ENCODE data around the gene AR.

The AR gene

DNA sequence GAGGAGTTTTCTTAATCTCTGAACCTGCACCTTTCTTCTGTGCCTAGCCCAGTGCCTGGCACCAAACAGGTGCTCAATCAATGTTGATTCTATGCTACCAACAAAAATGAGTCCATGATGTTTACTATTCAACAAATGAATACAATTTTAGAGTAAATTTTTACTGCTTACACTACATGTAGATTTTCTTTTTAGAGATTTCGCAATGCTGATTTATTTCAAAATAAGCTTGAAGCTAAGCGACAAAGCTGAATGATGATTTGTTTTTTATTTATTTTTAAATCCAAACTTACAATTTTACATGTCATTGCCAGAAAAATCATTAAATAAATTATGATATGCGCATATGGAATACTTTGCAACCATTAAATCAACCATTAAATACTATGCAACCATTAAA, 55.7 kb downstream of the AR start:
- no peak overlapping the region for H3K23ac ChIP-seq (ENCODE audit: low read length)
- H3K9ac ChIP-seq (ENCODE audit: low read length) = no peak overlapping the region
- H3K18ac ChIP-seq (ENCODE audit: low read length) = no peak overlapping the region
- H4K5ac ChIP-seq (ENCODE audit: low read length) = no peak overlapping the region
- no peak overlapping the region for H4K8ac ChIP-seq (ENCODE audit: low read depth, low read length)
- H3K4ac ChIP-seq (ENCODE audit: low read depth, low read length) = no peak overlapping the region
- H3K4me3 ChIP-seq (ENCODE audit: low read length) = no peak overlapping the region
- H2BK120ac ChIP-seq (ENCODE audit: low read depth, low read length) = no peak overlapping the region
- H2AK5ac ChIP-seq (ENCODE audit: low read length) = no peak overlapping the region
- H3K4me2 ChIP-seq (ENCODE audit: low read length) = no peak overlapping the region
- H3K79me2 ChIP-seq (ENCODE audit: control insufficient read depth, insufficient read depth, low read length) = no peaks in the 10 kb centered on the region
- DNase-seq = no peak
- H3K27me3 ChIP-seq (ENCODE audit: insufficient read depth, low read length, poor library complexity) = no peaks in the 10 kb centered on the region
- no peaks in the 10 kb centered on the region for H3K79me1 ChIP-seq (ENCODE audit: low read length)
- WGBS (ENCODE audit: extremely low coverage, insufficient coverage, low lambda C conversion rate) = no CpG with 5 or more reads among the region's 3 CpGs
- H3K27ac ChIP-seq (ENCODE audit: low read depth, low read length) = no peak overlapping the region
- H2BK5ac ChIP-seq (ENCODE audit: low read length) = no peak overlapping the region
- no peak overlapping the region for H2BK15ac ChIP-seq (replicated peaks; ENCODE audit: low read depth)
- H3K4me1 ChIP-seq (ENCODE audit: control insufficient read depth, low read depth, low read length) = no peaks in the 10 kb centered on the region
- H3K36me3 ChIP-seq (ENCODE audit: control insufficient read depth, insufficient read depth, low read length) = no peaks in the 10 kb centered on the region
- H3K56ac ChIP-seq (ENCODE audit: low read length) = no peak overlapping the region

- no peak overlapping the region for H3K4me3 ChIP-seq (ENCODE audit: low read length)
- H3K79me1 ChIP-seq (ENCODE audit: low read length) = no peaks in the 10 kb centered on the region
- H3K23ac ChIP-seq (ENCODE audit: low read length) = no peak overlapping the region
- H3K4me1 ChIP-seq (ENCODE audit: control insufficient read depth, low read depth, low read length) = no peaks in the 10 kb centered on the region
- no peak overlapping the region for H4K5ac ChIP-seq (ENCODE audit: low read length)
- no peak overlapping the region for H3K4me2 ChIP-seq (ENCODE audit: low read length)
- H2BK120ac ChIP-seq (ENCODE audit: low read depth, low read length) = no peak overlapping the region
- no peak overlapping the region for H3K18ac ChIP-seq (ENCODE audit: low read length)
- H3K79me2 ChIP-seq (ENCODE audit: control insufficient read depth, insufficient read depth, low read length) = no peaks in the 10 kb centered on the region
- H3K27me3 ChIP-seq (ENCODE audit: insufficient read depth, low read length, poor library complexity) = no peaks in the 10 kb centered on the region
- H3K9ac ChIP-seq (ENCODE audit: low read length) = no peak overlapping the region
- H2AK5ac ChIP-seq (ENCODE audit: low read length) = no peak overlapping the region
- no peak for DNase-seq
- no CpG with 5 or more reads among the region's 1 CpG for WGBS (ENCODE audit: extremely low coverage, insufficient coverage, low lambda C conversion rate)
- no peak overlapping the region for H2BK5ac ChIP-seq (ENCODE audit: low read length)
- H3K56ac ChIP-seq (ENCODE audit: low read length) = no peak overlapping the region
- H4K8ac ChIP-seq (ENCODE audit: low read depth, low read length) = no peak overlapping the region
- H3K4ac ChIP-seq (ENCODE audit: low read depth, low read length) = no peak overlapping the region
- H3K27ac ChIP-seq (ENCODE audit: low read depth, low read length) = no peak overlapping the region
- no peaks in the 10 kb centered on the region for H3K36me3 ChIP-seq (ENCODE audit: control insufficient read depth, insufficient read depth, low read length)
- no peak overlapping the region for H2BK15ac ChIP-seq (replicated peaks; ENCODE audit: low read depth)
Measured at GRCh38 chrX:67601771-67602170, 58.0 kb downstream of the AR start.

DNA sequence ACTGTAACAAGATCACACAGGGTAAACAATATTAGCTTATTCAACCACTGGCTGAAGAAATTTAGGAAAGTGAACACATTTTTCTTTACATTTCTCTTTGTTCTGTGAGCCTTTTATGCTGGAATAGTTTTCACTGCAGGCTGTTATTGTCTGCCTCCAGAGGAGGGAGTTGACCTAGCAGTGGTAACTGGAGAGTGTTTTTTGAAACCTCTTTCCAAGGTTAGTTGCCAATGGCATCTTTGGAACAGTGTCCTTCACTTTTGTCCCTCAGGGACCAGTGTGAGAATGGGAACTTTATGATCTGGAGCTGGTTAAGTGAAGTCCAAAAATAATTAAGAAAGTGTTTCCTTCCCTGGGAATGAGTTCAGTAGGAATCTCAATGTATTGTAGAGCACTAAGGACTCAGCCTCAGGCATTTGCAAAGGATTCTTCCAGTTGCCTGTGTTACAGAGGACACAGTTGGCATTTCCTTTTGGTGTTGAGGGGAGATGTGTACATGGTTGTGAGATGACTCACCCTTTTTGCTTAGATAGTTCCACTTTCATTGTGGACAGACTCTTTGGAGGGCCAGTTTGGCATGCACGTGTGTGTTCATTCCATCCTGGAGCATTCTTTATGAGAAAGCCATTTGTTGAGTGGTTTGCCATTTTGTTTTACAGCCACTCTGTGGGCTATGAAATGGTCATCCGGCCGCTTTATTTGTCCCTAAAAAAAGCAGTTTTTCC, 61.3 kb downstream of the AR start:
- H3K4me3 ChIP-seq (ENCODE audit: low read length) = no peak overlapping the region
- peak; percentile 79 for DNase-seq
- no peak overlapping the region for H3K18ac ChIP-seq (ENCODE audit: low read length)
- H3K79me1 ChIP-seq (ENCODE audit: low read length) = no peaks in the 10 kb centered on the region
- WGBS (ENCODE audit: extremely low coverage, insufficient coverage, low lambda C conversion rate) = no CpG with 5 or more reads among the region's 3 CpGs
- H4K8ac ChIP-seq (ENCODE audit: low read depth, low read length) = no peak overlapping the region
- no peaks in the 10 kb centered on the region for H3K36me3 ChIP-seq (ENCODE audit: control insufficient read depth, insufficient read depth, low read length)
- H2BK15ac ChIP-seq (replicated peaks; ENCODE audit: low read depth) = no peak overlapping the region
- H3K4me2 ChIP-seq (ENCODE audit: low read length) = no peak overlapping the region
- no peak overlapping the region for H2AK5ac ChIP-seq (ENCODE audit: low read length)
- H3K23ac ChIP-seq (ENCODE audit: low read length) = no peak overlapping the region
- no peak overlapping the region for H2BK120ac ChIP-seq (ENCODE audit: low read depth, low read length)
- no peak overlapping the region for H3K9ac ChIP-seq (ENCODE audit: low read length)
- no peaks in the 10 kb centered on the region for H3K79me2 ChIP-seq (ENCODE audit: control insufficient read depth, insufficient read depth, low read length)
- H3K27ac ChIP-seq (ENCODE audit: low read depth, low read length) = no peak overlapping the region
- H3K4ac ChIP-seq (ENCODE audit: low read depth, low read length) = no peak overlapping the region
- no peak overlapping the region for H4K5ac ChIP-seq (ENCODE audit: low read length)
- H3K27me3 ChIP-seq (ENCODE audit: insufficient read depth, low read length, poor library complexity) = no peaks in the 10 kb centered on the region
- H3K4me1 ChIP-seq (ENCODE audit: control insufficient read depth, low read depth, low read length) = no peaks in the 10 kb centered on the region
- H3K56ac ChIP-seq (ENCODE audit: low read length) = no peak overlapping the region
- no peak overlapping the region for H2BK5ac ChIP-seq (ENCODE audit: low read length)

DNA sequence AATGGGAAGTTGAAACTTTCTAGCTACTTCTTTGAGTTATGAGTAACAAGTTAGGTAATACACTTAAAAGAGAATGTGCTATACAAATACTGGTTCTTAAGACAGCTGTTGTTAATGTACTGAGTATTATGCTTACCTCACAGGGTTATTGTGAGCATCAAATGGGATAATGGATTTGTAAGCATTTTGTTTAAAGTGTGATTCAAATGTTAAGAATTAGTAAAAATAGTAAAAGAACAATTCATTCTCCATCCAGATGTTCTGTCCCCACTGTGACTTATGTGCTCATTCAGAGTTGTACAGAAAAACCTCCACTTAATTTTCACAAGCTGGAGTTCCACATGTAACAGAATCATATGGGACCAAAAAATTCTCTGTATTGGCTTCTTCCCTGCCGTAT, 63.6 kb downstream of the AR start:
- H3K36me3 ChIP-seq (ENCODE audit: control insufficient read depth, insufficient read depth, low read length) = no peaks in the 10 kb centered on the region
- no peak overlapping the region for H3K9ac ChIP-seq (ENCODE audit: low read length)
- no peak overlapping the region for H3K18ac ChIP-seq (ENCODE audit: low read length)
- H3K27ac ChIP-seq (ENCODE audit: low read depth, low read length) = no peak overlapping the region
- no peaks in the 10 kb centered on the region for H3K4me1 ChIP-seq (ENCODE audit: control insufficient read depth, low read depth, low read length)
- no peak overlapping the region for H3K56ac ChIP-seq (ENCODE audit: low read length)
- H2BK5ac ChIP-seq (ENCODE audit: low read length) = no peak overlapping the region
- no peaks in the 10 kb centered on the region for H3K79me1 ChIP-seq (ENCODE audit: low read length)
- no CpG with 5 or more reads among the region's 1 CpG for WGBS (ENCODE audit: extremely low coverage, insufficient coverage, low lambda C conversion rate)
- H2BK15ac ChIP-seq (replicated peaks; ENCODE audit: low read depth) = no peak overlapping the region
- H3K4me3 ChIP-seq (ENCODE audit: low read length) = no peak overlapping the region
- H3K4ac ChIP-seq (ENCODE audit: low read depth, low read length) = no peak overlapping the region
- H4K8ac ChIP-seq (ENCODE audit: low read depth, low read length) = no peak overlapping the region
- no peak overlapping the region for H2BK120ac ChIP-seq (ENCODE audit: low read depth, low read length)
- no peaks in the 10 kb centered on the region for H3K79me2 ChIP-seq (ENCODE audit: control insufficient read depth, insufficient read depth, low read length)
- H3K27me3 ChIP-seq (ENCODE audit: insufficient read depth, low read length, poor library complexity) = no peaks in the 10 kb centered on the region
- no peak for DNase-seq
- no peak overlapping the region for H4K5ac ChIP-seq (ENCODE audit: low read length)
- H3K23ac ChIP-seq (ENCODE audit: low read length) = no peak overlapping the region
- no peak overlapping the region for H2AK5ac ChIP-seq (ENCODE audit: low read length)
- no peak overlapping the region for H3K4me2 ChIP-seq (ENCODE audit: low read length)

- H3K4me3 ChIP-seq (ENCODE audit: low read length) = no peak overlapping the region
- no peak overlapping the region for H3K56ac ChIP-seq (ENCODE audit: low read length)
- no peak overlapping the region for H2BK15ac ChIP-seq (replicated peaks; ENCODE audit: low read depth)
- no peak overlapping the region for H2BK5ac ChIP-seq (ENCODE audit: low read length)
- H3K79me2 ChIP-seq (ENCODE audit: control insufficient read depth, insufficient read depth, low read length) = no peaks in the 10 kb centered on the region
- H3K36me3 ChIP-seq (ENCODE audit: control insufficient read depth, insufficient read depth, low read length) = no peaks in the 10 kb centered on the region
- H4K5ac ChIP-seq (ENCODE audit: low read length) = no peak overlapping the region
- no peak overlapping the region for H3K4ac ChIP-seq (ENCODE audit: low read depth, low read length)
- no peak overlapping the region for H2BK120ac ChIP-seq (ENCODE audit: low read depth, low read length)
- no peak overlapping the region for H2AK5ac ChIP-seq (ENCODE audit: low read length)
- no peaks in the 10 kb centered on the region for H3K4me1 ChIP-seq (ENCODE audit: control insufficient read depth, low read depth, low read length)
- H3K79me1 ChIP-seq (ENCODE audit: low read length) = no peaks in the 10 kb centered on the region
- H3K27me3 ChIP-seq (ENCODE audit: insufficient read depth, low read length, poor library complexity) = no peaks in the 10 kb centered on the region
- H3K18ac ChIP-seq (ENCODE audit: low read length) = no peak overlapping the region
- no peak overlapping the region for H3K27ac ChIP-seq (ENCODE audit: low read depth, low read length)
- WGBS (ENCODE audit: extremely low coverage, insufficient coverage, low lambda C conversion rate) = no CpG with 5 or more reads among the region's 1 CpG
- H3K4me2 ChIP-seq (ENCODE audit: low read length) = no peak overlapping the region
- no peak overlapping the region for H3K9ac ChIP-seq (ENCODE audit: low read length)
- H3K23ac ChIP-seq (ENCODE audit: low read length) = no peak overlapping the region
- H4K8ac ChIP-seq (ENCODE audit: low read depth, low read length) = no peak overlapping the region
- DNase-seq = no peak
Measured at GRCh38 chrX:67610282-67610681, 66.5 kb downstream of the AR start.

DNA sequence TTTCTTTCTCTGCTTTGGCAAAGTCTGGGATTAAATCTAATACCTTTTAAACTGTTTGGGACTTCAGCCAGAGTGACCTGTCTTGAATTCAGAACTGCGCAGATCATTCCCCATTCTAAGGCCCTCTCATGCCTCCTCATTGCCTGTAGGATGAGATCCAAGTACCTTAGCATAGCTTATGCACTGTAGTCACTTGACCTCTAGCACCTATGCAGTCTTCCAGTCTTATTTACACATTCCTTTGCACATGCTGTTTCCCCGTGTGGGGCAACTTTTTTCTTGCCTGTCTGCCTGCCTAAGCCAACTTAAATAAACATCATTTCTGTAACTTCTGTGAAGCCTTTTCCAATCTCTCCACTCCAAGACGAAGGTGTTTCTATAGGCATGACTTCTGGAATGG, 68.4 kb downstream of the AR start:
- Histone ChIP-seq H2BK120ac (ENCODE audit: low read depth, low read length) (no peak overlapping the region), H3K4ac (ENCODE audit: low read depth, low read length) (no peak overlapping the region), H3K79me2 (ENCODE audit: control insufficient read depth, insufficient read depth, low read length) (no peaks in the 10 kb centered on the region), H4K8ac (ENCODE audit: low read depth, low read length) (no peak overlapping the region), H3K4me3 (ENCODE audit: low read length) (no peak overlapping the region), H3K4me1 (ENCODE audit: control insufficient read depth, low read depth, low read length) (no peaks in the 10 kb centered on the region), H3K18ac (ENCODE audit: low read length) (no peak overlapping the region), H4K5ac (ENCODE audit: low read length) (no peak overlapping the region), H3K56ac (ENCODE audit: low read length) (no peak overlapping the region), H3K4me2 (ENCODE audit: low read length) (no peak overlapping the region), H3K27ac (ENCODE audit: low read depth, low read length) (no peak overlapping the region), H3K9ac (ENCODE audit: low read length) (no peak overlapping the region), H3K23ac (ENCODE audit: low read length) (no peak overlapping the region), H2BK5ac (ENCODE audit: low read length) (no peak overlapping the region), H3K27me3 (ENCODE audit: insufficient read depth, low read length, poor library complexity) (no peaks in the 10 kb centered on the region), H2AK5ac (ENCODE audit: low read length) (no peak overlapping the region), H2BK15ac (replicated peaks; ENCODE audit: low read depth) (no peak overlapping the region), H3K36me3 (ENCODE audit: control insufficient read depth, insufficient read depth, low read length) (no peaks in the 10 kb centered on the region), H3K79me1 (ENCODE audit: low read length) (no peaks in the 10 kb centered on the region)
- peak; percentile 20 for DNase-seq
- no CpG with 5 or more reads among the region's 3 CpGs for WGBS (ENCODE audit: extremely low coverage, insufficient coverage, low lambda C conversion rate)
